Peyer's patch (tissue), 4 donors: ENCODE measurements around the gene UBAC2. TPM values are rescaled to one million over a fixed set of nuclear protein-coding genes. Genes with fewer than 3 reads are reported as not detected.
A peak's percentile ranks its signal among the peaks of the same experiment; 100 is the strongest.

Experiments
- DNase-seq, 3 donors: peaks; one replicate each; pipeline ENCODE4 v3.0.0-alpha.2; 2017 to 2019
- H3K27ac ChIP-seq, 4 donors: fragments of 200-600 bp; sonication (generic); one replicate each; pipeline ENCODE4 v1.5.1; 2016 to 2019
- H3K27me3 ChIP-seq, 2 donors: fragments of 200-600 bp; sonication (generic); one replicate each; pipeline ENCODE4 v1.5.1; 2019
- H3K36me3 ChIP-seq, 3 donors: fragments of 200-600 bp; sonication (generic); one replicate each; pipeline ENCODE4 v1.5.1; 2016 to 2019
- H3K4me1 ChIP-seq, 4 donors: fragments of 200-600 bp; sonication (generic); one replicate each; pipeline ENCODE4 v1.5.1; 2016 to 2019
- H3K4me3 ChIP-seq, 4 donors: fragments of 200-600 bp; sonication (generic); 1 replicate in 3 of 4; 2 replicates in 1 of 4; pipeline ENCODE4 v1.5.1; 2016 to 2019; ENCODE audit warnings: mild to moderate bottlenecking in 1 of 4
- H3K9me3 ChIP-seq, 4 donors: fragments of 200-600 bp; sonication (generic); one replicate each; pipeline ENCODE4 v1.5.1; 2016 to 2019; ENCODE audit warnings: mild to moderate bottlenecking in 1 of 4
- POLR2A ChIP-seq, 2 donors: fragments of 450-650 bp; IDR thresholded peaks; one replicate each; pipeline ENCODE4 v1.5.1; 2017; ENCODE audit warnings: antibody characterized with exemption in 2 of 2, mild to moderate bottlenecking in 2 of 2, moderate library complexity in 2 of 2
- total RNA-seq, 4 donors: library from RNA; depleted of rRNA; stranded (reverse); fragments of >200 nt; gene quantifications; one replicate each; pipeline ENCODE4 v1.1.0, GENCODE V29; 2016
- TF ChIP-seq, protein P1 (sequence below), 6 experiments: fragments of 450-650 bp in 4 of 6; fragments of 200-600 bp in 2 of 6; sonication (generic) in 1 of 6; IDR thresholded peaks; one replicate each; pipeline ENCODE4 v1.5.1; 2017 to 2019; ENCODE audit warnings: antibody characterized with exemption in 6 of 6, mild to moderate bottlenecking in 3 of 6, moderate library complexity in 1 of 6

The UBAC2 gene
- total RNA-seq, 4 donors from 2014 or later, result 38.8 to 67.8 (median 63.4) TPM

DNA sequence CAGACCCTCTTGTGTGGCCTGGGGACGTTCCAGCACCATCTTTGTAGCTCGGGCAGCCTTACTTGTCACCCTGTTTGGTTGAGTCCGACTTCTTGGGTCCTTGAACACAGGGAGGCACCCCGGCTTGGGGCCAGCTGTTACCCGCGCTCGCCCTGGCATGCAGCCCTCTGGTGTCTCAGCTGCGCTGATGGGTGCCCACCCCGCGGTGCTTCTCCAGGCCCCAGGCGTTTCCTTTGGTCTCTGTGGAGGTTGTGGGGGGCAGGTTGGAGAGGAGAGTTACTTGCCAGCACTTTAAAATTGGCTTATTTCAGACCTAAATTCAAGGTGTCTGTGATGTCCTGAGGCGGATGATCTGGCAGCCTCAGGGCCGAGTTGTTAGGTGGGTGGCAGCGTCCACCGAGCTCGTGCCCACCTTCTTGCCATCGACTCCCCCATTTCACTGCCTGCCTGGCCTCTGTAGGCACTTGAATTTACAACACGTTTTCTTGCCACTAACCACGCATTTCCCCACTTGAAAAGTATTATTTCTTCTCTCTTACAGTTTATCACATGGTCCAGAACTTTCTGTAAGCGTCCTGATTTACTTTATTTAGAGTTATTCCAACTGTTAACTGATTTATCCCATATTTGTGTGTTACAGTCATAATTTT, 16.9 kb downstream of the UBAC2 start:
- no peaks in the 10 kb centered on the region for H3K27me3 ChIP-seq
- no peaks in the 10 kb centered on the region for H3K9me3 ChIP-seq
- no peak overlapping the region for H3K4me3 ChIP-seq
- peaks cover 0 to 35% (median 0%) of the 10 kb centered on the region in 4 donors for H3K4me1 ChIP-seq
- TF ChIP-seq, protein P1, sequence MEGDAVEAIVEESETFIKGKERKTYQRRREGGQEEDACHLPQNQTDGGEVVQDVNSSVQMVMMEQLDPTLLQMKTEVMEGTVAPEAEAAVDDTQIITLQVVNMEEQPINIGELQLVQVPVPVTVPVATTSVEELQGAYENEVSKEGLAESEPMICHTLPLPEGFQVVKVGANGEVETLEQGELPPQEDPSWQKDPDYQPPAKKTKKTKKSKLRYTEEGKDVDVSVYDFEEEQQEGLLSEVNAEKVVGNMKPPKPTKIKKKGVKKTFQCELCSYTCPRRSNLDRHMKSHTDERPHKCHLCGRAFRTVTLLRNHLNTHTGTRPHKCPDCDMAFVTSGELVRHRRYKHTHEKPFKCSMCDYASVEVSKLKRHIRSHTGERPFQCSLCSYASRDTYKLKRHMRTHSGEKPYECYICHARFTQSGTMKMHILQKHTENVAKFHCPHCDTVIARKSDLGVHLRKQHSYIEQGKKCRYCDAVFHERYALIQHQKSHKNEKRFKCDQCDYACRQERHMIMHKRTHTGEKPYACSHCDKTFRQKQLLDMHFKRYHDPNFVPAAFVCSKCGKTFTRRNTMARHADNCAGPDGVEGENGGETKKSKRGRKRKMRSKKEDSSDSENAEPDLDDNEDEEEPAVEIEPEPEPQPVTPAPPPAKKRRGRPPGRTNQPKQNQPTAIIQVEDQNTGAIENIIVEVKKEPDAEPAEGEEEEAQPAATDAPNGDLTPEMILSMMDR (IDR thresholded peaks at IDR 0.05), result no peak
- no peak for TF ChIP-seq POLR2A (IDR thresholded peaks at IDR 0.05)
- H3K36me3 ChIP-seq, result no peaks in the 10 kb centered on the region
- peak overlapping the region; percentile 3 to 57 (median 16) for H3K27ac ChIP-seq
- DNase-seq, result no peak

DNA sequence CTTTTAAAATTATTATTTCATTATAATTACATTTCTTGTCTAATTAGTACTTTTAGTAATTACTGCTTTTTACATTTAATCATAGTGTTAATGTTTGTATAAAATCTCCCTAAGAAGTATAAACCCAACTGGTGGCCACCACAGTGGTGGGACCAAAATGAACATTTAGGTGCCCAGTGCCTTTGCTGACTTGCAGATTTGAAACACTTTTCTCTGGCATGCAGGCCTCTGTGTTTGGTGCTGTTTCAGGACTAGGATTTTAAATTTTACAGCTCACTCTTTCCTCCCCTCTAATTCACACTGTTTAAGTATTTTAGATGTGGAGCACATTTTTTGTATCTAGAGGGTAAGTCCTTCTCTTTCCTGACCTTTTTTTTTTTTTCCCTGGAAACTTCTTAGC, 17.5 kb downstream of the UBAC2 start:
- peaks cover 0 to 35% (median 0%) of the 10 kb centered on the region in 4 donors for H3K4me1 ChIP-seq
- H3K4me3 ChIP-seq, result no peak overlapping the region
- TF ChIP-seq, protein P1 (IDR thresholded peaks at IDR 0.05), result no peak
- TF ChIP-seq POLR2A (IDR thresholded peaks at IDR 0.05), result no peak
- H3K9me3 ChIP-seq, result no peaks in the 10 kb centered on the region
- no peaks in the 10 kb centered on the region for H3K36me3 ChIP-seq
- H3K27ac ChIP-seq, result peak overlapping the region in 2 of 4 donors; percentile 15
- H3K27me3 ChIP-seq, result no peaks in the 10 kb centered on the region
- DNase-seq, result no peak

DNA sequence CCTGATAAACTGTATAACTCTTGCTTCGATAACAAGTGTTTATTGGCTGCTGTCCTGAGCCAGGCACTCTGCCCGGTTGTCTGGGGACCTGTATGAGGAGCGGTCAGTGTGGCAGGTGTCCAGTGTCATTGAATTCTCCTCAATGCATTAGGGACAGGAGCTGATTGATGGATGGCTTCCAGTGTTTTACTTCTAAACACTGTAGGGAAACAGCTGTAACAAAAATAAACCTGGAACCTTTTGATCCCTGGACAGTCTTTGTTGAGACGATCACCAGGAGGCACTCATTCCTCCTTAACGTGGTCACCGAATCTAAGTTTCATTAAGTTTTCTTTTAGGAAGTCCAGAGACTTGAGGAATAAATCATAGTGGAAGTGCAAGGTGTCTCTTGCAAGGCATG, 17.9 kb downstream of the UBAC2 start:
- Histone ChIP-seq H3K4me1 (peaks cover 0 to 35% (median 0%) of the 10 kb centered on the region in 4 donors), H3K4me3 (no peak overlapping the region), H3K27ac (peak overlapping the region in 3 of 4 donors; percentile 13 to 15 (median 15)), H3K27me3 (no peaks in the 10 kb centered on the region), H3K9me3 (no peaks in the 10 kb centered on the region), H3K36me3 (no peaks in the 10 kb centered on the region)
- no peak for TF ChIP-seq POLR2A (IDR thresholded peaks at IDR 0.05)
- TF ChIP-seq, protein P1 (IDR thresholded peaks at IDR 0.05), result no peak
- no peak for DNase-seq

DNA sequence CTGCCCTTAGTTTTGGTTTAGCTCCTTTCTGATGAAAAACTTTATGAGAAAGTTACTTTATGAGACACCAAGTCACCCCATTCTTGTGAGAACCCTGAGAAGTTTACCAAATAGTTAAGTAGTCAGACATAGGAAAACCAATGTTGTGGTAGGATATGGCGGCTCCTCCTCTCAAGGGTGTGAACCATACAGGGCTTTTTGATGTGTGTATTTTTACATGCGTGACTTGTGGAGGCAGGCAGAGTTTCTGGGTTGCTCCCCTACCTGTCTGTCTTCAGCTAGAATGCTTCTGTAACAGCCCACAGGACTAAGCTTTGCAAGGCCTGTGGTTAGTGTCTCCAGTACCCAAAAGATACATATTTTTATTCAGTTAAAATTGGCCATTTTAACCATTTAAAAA, 18.3 kb downstream of the UBAC2 start:
- TF ChIP-seq, protein P1 (IDR thresholded peaks at IDR 0.05), result no peak
- no peak for TF ChIP-seq POLR2A (IDR thresholded peaks at IDR 0.05)
- Histone ChIP-seq H3K4me3 (no peak overlapping the region), H3K27me3 (no peaks in the 10 kb centered on the region), H3K4me1 (peaks cover 0 to 35% (median 0%) of the 10 kb centered on the region in 4 donors), H3K27ac (peak overlapping the region in 2 of 4 donors; percentile 15), H3K9me3 (no peaks in the 10 kb centered on the region), H3K36me3 (no peaks in the 10 kb centered on the region)
- peak in 2 of 3 donors; percentile 37 to 75 for DNase-seq

DNA sequence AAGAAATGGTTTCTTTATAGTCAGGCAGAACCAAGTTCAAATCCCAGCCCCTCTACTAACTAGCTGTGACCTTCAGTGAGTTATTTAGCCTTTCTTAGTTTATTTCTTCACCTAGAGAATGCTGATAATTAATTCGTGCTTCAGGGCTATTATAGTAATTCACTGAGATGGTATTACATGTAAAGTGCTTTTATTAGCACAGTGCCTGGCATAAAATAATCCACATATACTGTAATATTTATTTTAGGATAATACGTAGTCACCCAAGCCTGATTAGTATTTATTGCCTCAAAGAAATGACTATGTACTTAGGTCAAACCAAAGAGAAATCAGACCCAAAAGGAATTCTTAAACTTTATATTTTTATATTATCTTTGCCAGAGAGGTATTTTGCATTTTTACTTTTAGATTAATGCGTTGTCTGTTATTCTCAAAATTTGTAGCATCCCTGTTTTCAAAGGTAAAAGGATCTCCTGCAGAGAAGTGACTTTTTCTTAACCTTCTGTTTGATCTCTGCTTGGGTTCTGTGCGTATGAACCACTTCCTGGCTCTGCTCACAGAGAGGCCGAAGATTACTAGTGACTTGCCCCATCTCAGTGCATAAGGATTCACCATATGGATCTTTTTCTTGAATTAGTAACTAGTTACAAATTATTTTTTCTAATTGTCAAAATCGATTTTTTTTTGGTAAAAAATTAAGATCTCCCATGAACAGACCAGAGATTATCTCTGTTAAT, 19.7 kb downstream of the UBAC2 start:
- Histone ChIP-seq H3K4me3 (no peak overlapping the region), H3K9me3 (no peaks in the 10 kb centered on the region), H3K36me3 (no peaks in the 10 kb centered on the region), H3K27me3 (no peaks in the 10 kb centered on the region), H3K27ac (no peak overlapping the region), H3K4me1 (peaks cover 0 to 30% (median 0%) of the 10 kb centered on the region in 4 donors)
- no peak for TF ChIP-seq POLR2A (IDR thresholded peaks at IDR 0.05)
- TF ChIP-seq, protein P1 (IDR thresholded peaks at IDR 0.05), result no peak
- DNase-seq, result peak in 1 of 3 donors; percentile 47
